ENCODE results near the gene TENT4A.

The TENT4A gene

GRCh38 chr5:6791031-6791430 is 77.8 kb downstream of the TENT4A start:
- no peaks in the 10 kb centered on the region for H3K9me3 ChIP-seq (ENCODE audit: insufficient read depth, low read length)
- no peak overlapping the region for H2AFZ ChIP-seq (ENCODE audit: low read depth, low read length)
- H3K79me2 ChIP-seq (ENCODE audit: low read length) = no peaks in the 10 kb centered on the region
- no peak overlapping the region for H3K4me2 ChIP-seq (ENCODE audit: low read length)
- H4K20me1 ChIP-seq (ENCODE audit: insufficient read depth, low read length) = no peaks in the 10 kb centered on the region
- no peaks in the 10 kb centered on the region for H3K36me3 ChIP-seq (replicated peaks; ENCODE audit: low read depth, low read length)
- H3K27ac ChIP-seq (ENCODE audit: low read length) = no peak overlapping the region
- TF ChIP-seq EZH2phosphoT487 (IDR thresholded peaks at IDR 0.05; ENCODE audit: low read depth) (no peak), CTCF (IDR thresholded peaks at IDR 0.05; ENCODE audit: low read depth, low read length) (no peak)
- no peak overlapping the region for H3K9ac ChIP-seq (ENCODE audit: low read length)
- H3K4me3 ChIP-seq (ENCODE audit: low read length) = no peak overlapping the region
- H3K27me3 ChIP-seq (ENCODE audit: low read depth, low read length) = no peaks in the 10 kb centered on the region
- H3K4me1 ChIP-seq (ENCODE audit: low read length) = no peaks in the 10 kb centered on the region

- no peak overlapping the region for H3K4me2 ChIP-seq (ENCODE audit: low read length)
- no peak overlapping the region for H3K9ac ChIP-seq (ENCODE audit: low read length)
- no peaks in the 10 kb centered on the region for H4K20me1 ChIP-seq (ENCODE audit: insufficient read depth, low read length)
- no peak overlapping the region for H3K4me3 ChIP-seq (ENCODE audit: low read length)
- H3K27me3 ChIP-seq (ENCODE audit: low read depth, low read length) = no peaks in the 10 kb centered on the region
- H2AFZ ChIP-seq (ENCODE audit: low read depth, low read length) = no peak overlapping the region
- TF ChIP-seq EZH2phosphoT487 (IDR thresholded peaks at IDR 0.05; ENCODE audit: low read depth) = no peak
- H3K36me3 ChIP-seq (replicated peaks; ENCODE audit: low read depth, low read length) = no peaks in the 10 kb centered on the region
- H3K9me3 ChIP-seq (ENCODE audit: insufficient read depth, low read length) = no peaks in the 10 kb centered on the region
- no peaks in the 10 kb centered on the region for H3K4me1 ChIP-seq (ENCODE audit: low read length)
- H3K79me2 ChIP-seq (ENCODE audit: low read length) = no peaks in the 10 kb centered on the region
- H3K27ac ChIP-seq (ENCODE audit: low read length) = no peak overlapping the region
Measured at GRCh38 chr5:6792376-6792775, 79.1 kb downstream of the TENT4A start.

GRCh38 chr5:6792911-6793471 is 79.8 kb downstream of the TENT4A start:
- Histone ChIP-seq H3K9ac (ENCODE audit: low read length) (no peak overlapping the region), H3K9me3 (ENCODE audit: insufficient read depth, low read length) (no peaks in the 10 kb centered on the region), H3K27ac (ENCODE audit: low read length) (no peak overlapping the region), H3K27me3 (ENCODE audit: low read depth, low read length) (no peaks in the 10 kb centered on the region), H3K4me2 (ENCODE audit: low read length) (no peak overlapping the region), H3K4me1 (ENCODE audit: low read length) (no peaks in the 10 kb centered on the region), H3K4me3 (ENCODE audit: low read length) (no peak overlapping the region), H3K79me2 (ENCODE audit: low read length) (no peaks in the 10 kb centered on the region), H3K36me3 (replicated peaks; ENCODE audit: low read depth, low read length) (no peaks in the 10 kb centered on the region), H2AFZ (ENCODE audit: low read depth, low read length) (no peak overlapping the region), H4K20me1 (ENCODE audit: insufficient read depth, low read length) (no peaks in the 10 kb centered on the region)
- no peak for TF ChIP-seq EZH2phosphoT487 (IDR thresholded peaks at IDR 0.05; ENCODE audit: low read depth)
- no peak for TF ChIP-seq CTCF (IDR thresholded peaks at IDR 0.05; ENCODE audit: low read depth, low read length)

GRCh38 chr5:6801236-6801635 is 88.0 kb downstream of the TENT4A start:
- no peak overlapping the region for H3K27ac ChIP-seq (ENCODE audit: low read length)
- no peak overlapping the region for H3K9ac ChIP-seq (ENCODE audit: low read length)
- H2AFZ ChIP-seq (ENCODE audit: low read depth, low read length) = no peak overlapping the region
- no peaks in the 10 kb centered on the region for H3K36me3 ChIP-seq (replicated peaks; ENCODE audit: low read depth, low read length)
- no peaks in the 10 kb centered on the region for H4K20me1 ChIP-seq (ENCODE audit: insufficient read depth, low read length)
- no peaks in the 10 kb centered on the region for H3K79me2 ChIP-seq (ENCODE audit: low read length)
- no peaks in the 10 kb centered on the region for H3K4me1 ChIP-seq (ENCODE audit: low read length)
- no peak overlapping the region for H3K4me3 ChIP-seq (ENCODE audit: low read length)
- TF ChIP-seq EZH2phosphoT487 (IDR thresholded peaks at IDR 0.05; ENCODE audit: low read depth) (no peak), CTCF (IDR thresholded peaks at IDR 0.05; ENCODE audit: low read depth, low read length) (no peak)
- H3K4me2 ChIP-seq (ENCODE audit: low read length) = no peak overlapping the region
- no peaks in the 10 kb centered on the region for H3K27me3 ChIP-seq (ENCODE audit: low read depth, low read length)
- no peaks in the 10 kb centered on the region for H3K9me3 ChIP-seq (ENCODE audit: insufficient read depth, low read length)
